ENCODE data around the gene ZFYVE28. TPM values are rescaled to one million over a fixed set of nuclear protein-coding genes. Genes with fewer than 3 reads are reported as not detected.

ZFYVE28 gene
- total RNA-seq, 2 experiments from 2014 or later = 26.2 to 28.0 TPM

DNA sequence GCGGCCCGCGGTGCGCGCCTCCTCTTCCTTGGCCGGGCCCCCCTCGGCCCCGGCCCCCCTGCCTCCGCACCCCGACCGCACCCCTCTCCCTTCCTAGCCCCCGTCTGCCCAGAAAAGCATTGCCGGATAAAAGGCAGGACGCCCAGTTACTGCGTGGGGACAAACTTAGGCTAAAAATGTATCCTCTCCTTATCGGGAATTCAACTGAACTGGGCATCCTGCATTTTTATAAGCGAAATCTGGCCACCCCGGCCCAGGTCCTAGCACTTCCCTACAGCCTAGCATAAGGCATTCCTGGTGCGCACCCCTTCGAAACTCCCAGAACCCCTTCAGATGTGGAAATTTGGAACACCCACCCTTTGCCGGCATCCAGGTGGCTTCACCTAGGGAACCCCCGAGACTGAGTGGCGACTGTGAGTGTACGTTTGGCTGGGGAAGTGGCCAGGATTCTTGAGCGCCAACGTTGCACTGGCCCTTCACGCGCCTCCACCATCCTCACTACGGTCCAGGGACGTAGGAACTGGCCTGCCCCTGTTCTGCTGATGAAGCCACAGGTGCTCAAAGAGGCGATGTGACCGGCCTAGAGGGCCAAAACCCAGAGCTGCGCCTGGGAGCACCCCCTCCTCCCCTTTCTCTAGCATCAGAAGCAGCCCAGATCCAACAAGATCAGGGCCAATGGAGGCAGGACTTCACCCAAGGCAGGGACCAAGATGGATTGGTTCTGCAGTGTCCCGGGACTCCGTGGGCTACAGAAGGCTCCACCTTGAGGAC is 44.7 kb upstream of the ZFYVE28 start:
- Histone ChIP-seq H3K27ac (ENCODE audit: low read depth in 1 of 2, low read length in 2 of 2) (no peak overlapping the region), H3K4me1 (ENCODE audit: insufficient read depth, low read length) (peaks cover 22% of the 10 kb centered on the region), H3K27me3 (ENCODE audit: control insufficient read depth in 1 of 2, insufficient read depth in 2 of 2, low read length in 2 of 2) (peaks cover 0 to 5% of the 10 kb centered on the region in 2 experiments), H3K36me3 (ENCODE audit: insufficient read depth, low read length) (no peaks in the 10 kb centered on the region), H3K4me3 (ENCODE audit: low read length) (no peak overlapping the region), H3K9me3 (ENCODE audit: control insufficient read depth in 1 of 2, insufficient read depth in 1 of 2, low read length in 2 of 2) (no peaks in the 10 kb centered on the region)
- Mint-ChIP-seq H3K27ac (no peak overlapping the region), H3K27me3 (no peaks in the 10 kb centered on the region), H3K4me1 (ENCODE audit: low read depth) (peaks cover 19% of the 10 kb centered on the region), H3K4me3 (peak overlapping the region; percentile 56), H3K9me3 (no peaks in the 10 kb centered on the region), H3K36me3 (ENCODE audit: low read depth) (no peaks in the 10 kb centered on the region)
- CTCF ChIA-PET = interaction anchor here (0.8 to 1.9 kb wide), 9 partner anchors 12 to 243 kb away, joined by 3 to 9 read pairs (median 5); partner anchors contain the start of gene CFAP99
- POLR2A ChIA-PET = interaction anchor here (0.7 to 1.0 kb wide), 2 partner anchors 44 to 51 kb away, joined by 3 to 5 read pairs; partner anchors contain the start of gene CFAP99
- TF ChIP-seq, protein P1, sequence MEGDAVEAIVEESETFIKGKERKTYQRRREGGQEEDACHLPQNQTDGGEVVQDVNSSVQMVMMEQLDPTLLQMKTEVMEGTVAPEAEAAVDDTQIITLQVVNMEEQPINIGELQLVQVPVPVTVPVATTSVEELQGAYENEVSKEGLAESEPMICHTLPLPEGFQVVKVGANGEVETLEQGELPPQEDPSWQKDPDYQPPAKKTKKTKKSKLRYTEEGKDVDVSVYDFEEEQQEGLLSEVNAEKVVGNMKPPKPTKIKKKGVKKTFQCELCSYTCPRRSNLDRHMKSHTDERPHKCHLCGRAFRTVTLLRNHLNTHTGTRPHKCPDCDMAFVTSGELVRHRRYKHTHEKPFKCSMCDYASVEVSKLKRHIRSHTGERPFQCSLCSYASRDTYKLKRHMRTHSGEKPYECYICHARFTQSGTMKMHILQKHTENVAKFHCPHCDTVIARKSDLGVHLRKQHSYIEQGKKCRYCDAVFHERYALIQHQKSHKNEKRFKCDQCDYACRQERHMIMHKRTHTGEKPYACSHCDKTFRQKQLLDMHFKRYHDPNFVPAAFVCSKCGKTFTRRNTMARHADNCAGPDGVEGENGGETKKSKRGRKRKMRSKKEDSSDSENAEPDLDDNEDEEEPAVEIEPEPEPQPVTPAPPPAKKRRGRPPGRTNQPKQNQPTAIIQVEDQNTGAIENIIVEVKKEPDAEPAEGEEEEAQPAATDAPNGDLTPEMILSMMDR (IDR thresholded peaks at IDR 0.05) = no peak
- ATAC-seq (ENCODE audit: poor library complexity) (no peak), DNase-seq (no peak)
- intact Hi-C loops (cut with DNase I, micrococcal nuclease) = loop anchor here in 1 of 2 experiments (2.0 to 10.0 kb wide), 4 partner anchors 42 to 748 kb away; partner anchors contain the start of gene SLBP

DNA sequence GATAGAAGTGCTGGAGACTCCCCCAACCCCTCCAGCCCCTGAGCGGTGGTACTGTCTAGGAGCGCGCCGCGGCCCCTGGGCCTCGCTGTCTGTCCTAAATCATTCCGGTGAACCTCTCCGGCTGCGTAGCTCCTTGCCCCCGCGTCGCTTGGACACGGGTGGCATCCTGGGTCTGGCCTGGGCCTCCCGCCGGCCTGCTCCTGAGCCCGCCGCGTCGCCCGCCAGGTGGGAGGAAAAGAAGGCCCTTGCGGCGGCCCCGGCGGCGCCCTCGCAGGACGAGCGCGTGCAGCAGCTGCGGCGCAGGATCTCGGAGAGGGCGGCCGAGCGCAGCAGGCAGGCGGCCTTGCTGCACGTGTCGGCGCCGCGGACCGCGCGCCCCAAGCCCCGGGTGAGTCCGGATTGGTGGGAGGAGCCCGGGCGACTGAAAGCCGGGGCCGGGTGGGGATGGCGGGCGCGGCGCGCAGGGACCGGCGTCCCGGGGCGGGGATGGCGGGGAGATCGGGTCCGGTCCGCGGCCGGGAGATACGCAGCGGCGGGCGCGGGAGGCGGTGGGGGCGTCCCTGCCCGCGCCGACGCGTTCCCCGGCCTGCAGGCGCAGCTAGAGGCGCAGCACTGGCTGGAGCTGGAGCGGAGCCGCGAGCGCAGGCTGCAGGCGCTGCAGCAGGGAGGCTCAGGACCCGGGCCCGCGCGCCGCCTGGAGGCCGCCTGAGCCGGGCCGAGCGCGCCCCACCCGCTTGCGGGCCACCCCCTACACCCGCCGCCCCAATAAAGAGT is 44.0 kb upstream of the ZFYVE28 start:
- no peaks in the 10 kb centered on the region for H3K27me3 Mint-ChIP-seq
- Histone ChIP-seq H3K4me3 (ENCODE audit: low read length) (no peak overlapping the region), H3K27me3 (ENCODE audit: control insufficient read depth in 1 of 2, insufficient read depth in 2 of 2, low read length in 2 of 2) (peaks cover 0 to 5% of the 10 kb centered on the region in 2 experiments), H3K9me3 (ENCODE audit: control insufficient read depth in 1 of 2, insufficient read depth in 1 of 2, low read length in 2 of 2) (no peaks in the 10 kb centered on the region), H3K4me1 (ENCODE audit: insufficient read depth, low read length) (peaks cover 18% of the 10 kb centered on the region), H3K27ac (ENCODE audit: low read depth in 1 of 2, low read length in 2 of 2) (no peak overlapping the region), H3K36me3 (ENCODE audit: insufficient read depth, low read length) (no peaks in the 10 kb centered on the region)
- no peaks in the 10 kb centered on the region for H3K9me3 Mint-ChIP-seq
- peaks cover 12% of the 10 kb centered on the region for H3K4me1 Mint-ChIP-seq (ENCODE audit: low read depth)
- DNase-seq (peak; percentile 40 to 89 (median 60)), ATAC-seq (ENCODE audit: poor library complexity) (peak; percentile 98)
- intact Hi-C loops (cut with DNase I, micrococcal nuclease) = loop anchor here in 1 of 2 experiments (2.0 to 10.0 kb wide), 4 partner anchors 42 to 748 kb away; partner anchors contain the start of gene SLBP
- TF ChIP-seq, protein P1 (IDR thresholded peaks at IDR 0.05) = peak; percentile 46
- H3K4me3 Mint-ChIP-seq = peak overlapping the region; percentile 85
- ChIA-PET CTCF (interaction anchor here (0.6 to 1.9 kb wide), 8 partner anchors 10 to 242 kb away, joined by 3 to 9 read pairs (median 4); partner anchors contain the start of gene CFAP99), POLR2A (interaction anchor here (0.6 to 1.1 kb wide), 5 partner anchors 43 to 243 kb away, joined by 3 to 5 read pairs (median 3); partner anchors contain the start of genes CFAP99 and MXD4)
- no peak overlapping the region for H3K27ac Mint-ChIP-seq
- no peaks in the 10 kb centered on the region for H3K36me3 Mint-ChIP-seq (ENCODE audit: low read depth)

All from CD4-positive, alpha-beta T cell (primary cell).